Measurements from ENCODE around the gene CPLANE1. TPM values are rescaled to one million over a fixed set of nuclear protein-coding genes. Genes with fewer than 3 reads are reported as not detected.

CPLANE1 gene
- total RNA-seq, result 11.7 and 16.3 TPM in 2 replicates

GRCh38 chr5:37248970-37249814, at the start of gene CPLANE1:
TSS of gene CPLANE1 (minus strand) at chr5:37249376. CDS start at chr5:37247698, 1,678 bp downstream.

Other genes starting within 250 kb of the CPLANE1 start
- 32.2 and 54.6 TPM in 2 replicates for gene NUP155, start 121.7 kb upstream of the CPLANE1 start, total RNA-seq
- 34.1 and 46.7 TPM in 2 replicates for gene WDR70, start 129.9 kb upstream of the CPLANE1 start, total RNA-seq